Aortic smooth muscle cell (primary cell): ENCODE results near the gene DLGAP1. TPM values are rescaled to one million over a fixed set of nuclear protein-coding genes. Genes with fewer than 3 reads are reported as not detected.

ENCODE experiments used
- total RNA-seq: library from RNA; depleted of rRNA; stranded (reverse); fragments of >200 nt; gene quantifications from 2 replicates; pipeline ENCODE4 v1.2.3, GENCODE V29; 2014

The DLGAP1 gene
- total RNA-seq: 0.40 and 2.4 TPM in 2 replicates

DNA sequence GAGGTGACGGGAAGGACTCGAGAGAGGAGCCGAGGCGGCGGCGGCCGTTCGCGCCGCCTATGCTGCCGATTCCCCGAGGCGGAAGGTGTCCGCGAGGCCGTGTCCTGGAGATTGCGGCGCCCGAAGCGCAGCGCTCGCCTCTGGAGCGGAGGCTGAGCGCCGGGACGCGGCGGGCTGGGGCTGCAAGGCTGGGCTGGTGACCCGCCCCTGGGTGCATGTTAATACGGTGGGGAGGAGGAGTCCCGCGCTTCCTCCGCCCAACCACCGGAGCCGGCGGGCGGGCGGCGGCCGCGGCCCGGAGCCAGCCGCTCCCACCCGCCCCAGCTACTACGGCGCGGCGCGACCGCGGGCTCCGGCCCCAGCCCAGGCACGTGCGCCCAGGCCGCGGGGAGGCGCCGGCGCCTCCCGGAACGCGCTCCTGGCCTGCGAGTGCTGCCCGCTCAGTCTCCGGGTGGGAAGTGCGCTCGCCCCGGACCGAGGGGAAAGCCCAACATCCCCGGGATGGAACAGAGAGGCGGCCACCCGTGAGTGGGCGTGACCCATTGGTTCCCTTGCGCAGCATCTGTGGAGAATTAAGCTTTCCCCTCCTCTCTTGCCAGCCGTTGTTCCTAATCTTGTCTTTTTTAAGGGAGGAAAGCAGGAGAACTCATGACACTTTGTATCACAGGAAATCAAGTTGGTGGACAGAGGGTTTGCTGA lies at the start of gene DLGAP1:
DLGAP1 (minus strand) TSS at position 195 of the 699 bp plus-strand sequence.

DNA sequence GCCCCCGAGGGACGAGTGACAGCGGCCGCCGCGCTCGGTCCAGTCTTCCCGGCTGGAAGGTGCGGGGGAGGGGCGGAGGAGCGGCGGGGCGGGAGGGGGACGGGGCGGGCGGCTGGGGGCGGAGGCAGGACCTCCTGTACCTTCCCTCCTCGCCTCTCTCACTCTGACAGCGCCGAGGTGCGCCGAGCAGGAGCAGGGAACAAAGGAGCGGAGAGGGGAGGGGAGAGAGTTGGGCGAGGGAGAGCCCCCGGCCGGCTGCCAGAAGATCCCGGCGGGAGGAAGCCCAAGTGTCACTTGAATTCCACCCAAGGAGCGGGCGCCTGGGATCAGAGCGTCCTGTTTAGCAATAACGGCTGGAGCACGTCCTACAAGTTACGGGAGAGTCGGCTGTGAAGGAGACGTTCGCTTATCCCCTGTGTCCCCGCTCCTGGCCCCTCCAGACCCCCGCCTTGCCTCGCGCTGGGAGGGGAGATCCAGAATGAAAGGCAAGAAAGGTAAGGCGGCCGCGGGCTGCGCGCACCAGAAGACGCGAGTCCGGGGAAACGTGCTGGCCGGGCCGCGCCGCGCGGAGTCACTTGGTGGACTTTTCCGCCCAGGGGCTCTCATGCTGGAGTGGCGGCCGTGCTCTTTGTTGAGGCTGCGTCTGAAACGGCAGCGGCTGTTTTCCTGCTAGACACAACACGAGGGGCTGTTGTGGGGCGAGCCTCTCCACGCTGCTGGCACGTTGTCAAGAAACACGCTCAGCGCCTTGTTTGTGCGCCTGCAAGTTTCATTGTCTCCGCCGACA lies 1004.9 kb downstream of the DLGAP1 start, which contains the start of gene TGIF1:
TGIF1 (plus strand) TSS at position 161 of the 787 bp plus-strand sequence; CDS start at position 479, 318 bp downstream.

